Activated T-cell treated with anti-CD3 and anti-CD28 coated beads, Interleukin-2, amount 50 U/mL, for 4 hours (primary cell): ENCODE results near the gene SUPT4H1. TPM values are rescaled to one million over a fixed set of nuclear protein-coding genes. Genes with fewer than 3 reads are reported as not detected.
"Not testable (repeated sequence)": the region's sequence is repeated elsewhere in the genome, so short reads cannot be mapped to it uniquely, and the experiment has no call there.

Experiments
- ATAC-seq, 2 donors: fragments of 200-7000 bp; cut with Tn5 transposase; one replicate each; pipeline ENCODE4 v1.10.0; 2021
- DNase-seq: peaks from one replicate; pipeline ENCODE4 v3.0.0-alpha.2; 2020
- H3K27me3 Mint-ChIP-seq: one replicate; pipeline ENCODE4 v1.8.0; 2021; ENCODE audit warnings: low read depth, mixed read lengths
- H3K36me3 Mint-ChIP-seq: one replicate; pipeline ENCODE4 v1.8.0; 2022; ENCODE audit warnings: mixed read lengths; ENCODE audit not compliant: insufficient read depth
- H3K4me1 Mint-ChIP-seq: one replicate; pipeline ENCODE4 v1.8.0; 2021; ENCODE audit warnings: low read depth, mixed read lengths
- H3K4me3 Mint-ChIP-seq: one replicate; pipeline ENCODE4 v1.8.0; 2021; ENCODE audit warnings: mild to moderate bottlenecking, moderate library complexity, mixed read lengths
- H3K9me3 Mint-ChIP-seq: one replicate; pipeline ENCODE4 v1.8.0; 2021; ENCODE audit warnings: mixed read lengths
- total RNA-seq, 3 donors: library from RNA; stranded (reverse); gene quantifications; one replicate each; pipeline ENCODE4 v1.2.1, GENCODE V29; 2021

Gene SUPT4H1
- total RNA-seq, 3 donors from 2014 or later = 144 to 154 (median 152) TPM

DNA sequence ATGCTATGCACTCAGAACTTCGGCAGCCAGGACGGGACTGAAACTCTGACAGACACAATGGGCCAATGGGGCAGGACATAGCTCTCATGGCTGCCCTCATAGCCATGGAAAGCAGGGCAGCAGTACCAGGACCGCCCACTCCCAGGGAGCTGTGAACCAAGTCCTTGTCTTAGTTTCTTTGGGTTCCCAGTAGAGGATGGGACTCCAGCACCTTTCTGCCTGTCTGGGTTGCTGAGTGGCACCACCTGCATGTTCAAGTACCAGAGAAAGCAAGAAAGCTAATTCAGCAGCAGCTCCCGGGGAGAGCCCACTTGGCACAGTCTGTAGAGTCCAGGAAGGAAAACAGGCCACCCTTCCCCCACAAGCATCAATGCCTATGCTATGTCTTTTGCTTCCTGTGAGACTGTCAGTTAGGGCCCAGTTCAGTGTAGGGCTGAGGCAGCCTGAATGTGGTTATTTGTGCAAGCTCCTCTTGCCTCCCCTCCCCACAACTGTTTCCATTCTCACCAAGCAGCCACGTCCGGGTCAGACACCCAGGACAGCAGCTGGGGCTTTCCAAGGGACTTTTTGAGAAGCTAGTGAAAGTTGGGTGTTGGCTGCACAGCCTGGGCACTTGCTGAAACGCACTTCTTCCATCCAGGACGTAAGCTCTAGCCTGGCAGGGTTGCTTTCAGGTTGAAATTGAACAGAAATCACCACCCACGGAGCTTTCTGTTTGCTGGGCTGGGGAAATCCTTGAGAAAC is 7.8 kb downstream of the SUPT4H1 start:
- Mint-ChIP-seq H3K4me1 (peaks cover 89% of the 10 kb centered on the region), H3K27me3 (no peaks in the 10 kb centered on the region), H3K9me3 (no peaks in the 10 kb centered on the region), H3K4me3 (peak overlapping the region; percentile 100), H3K36me3 (peaks cover 61% of the 10 kb centered on the region)
- ATAC-seq = peak; percentile 87 to 88
- peak; percentile 81 for DNase-seq

GRCh38 chr17:58343131-58343530 is 8.9 kb downstream of the SUPT4H1 start:
- peaks cover 88% of the 10 kb centered on the region for H3K4me1 Mint-ChIP-seq
- H3K9me3 Mint-ChIP-seq = no peaks in the 10 kb centered on the region
- H3K36me3 Mint-ChIP-seq = peaks cover 51% of the 10 kb centered on the region
- H3K4me3 Mint-ChIP-seq = peak overlapping the region; percentile 100
- no peaks in the 10 kb centered on the region for H3K27me3 Mint-ChIP-seq
- ATAC-seq = no peak
- DNase-seq = no peak

GRCh38 chr17:58341861-58342475 is 10.0 kb downstream of the SUPT4H1 start:
- no peak for DNase-seq
- Mint-ChIP-seq H3K36me3 (peaks cover 42% of the 10 kb centered on the region), H3K4me1 (peaks cover 84% of the 10 kb centered on the region), H3K9me3 (no peaks in the 10 kb centered on the region), H3K4me3 (peak overlapping the region; percentile 100), H3K27me3 (no peaks in the 10 kb centered on the region)
- no peak for ATAC-seq

- H3K9me3 Mint-ChIP-seq, ATAC-seq, H3K27me3 Mint-ChIP-seq, DNase-seq: not testable (repeated sequence)
- Mint-ChIP-seq H3K36me3 (peaks cover 37% of the 10 kb centered on the region), H3K4me3 (peak overlapping the region; percentile 100), H3K4me1 (peaks cover 84% of the 10 kb centered on the region)
Observed at GRCh38 chr17:58341136-58341860, 10.7 kb downstream of the SUPT4H1 start.

- Mint-ChIP-seq H3K36me3 (peaks cover 29% of the 10 kb centered on the region), H3K4me1 (peaks cover 84% of the 10 kb centered on the region), H3K4me3 (peak overlapping the region; percentile 100), H3K27me3 (no peaks in the 10 kb centered on the region), H3K9me3 (no peaks in the 10 kb centered on the region)
- ATAC-seq = no peak
- no peak for DNase-seq
Observed at GRCh38 chr17:58340405-58340876, 11.6 kb downstream of the SUPT4H1 start.

- DNase-seq (no peak), ATAC-seq (no peak)
- H3K4me1 Mint-ChIP-seq = peaks cover 83% of the 10 kb centered on the region
- H3K27me3 Mint-ChIP-seq = no peaks in the 10 kb centered on the region
- no peaks in the 10 kb centered on the region for H3K9me3 Mint-ChIP-seq
- H3K36me3 Mint-ChIP-seq = peaks cover 23% of the 10 kb centered on the region
- peak overlapping the region; percentile 100 for H3K4me3 Mint-ChIP-seq
Observed at GRCh38 chr17:58339755-58340404, 12.1 kb downstream of the SUPT4H1 start.

- H3K4me1 Mint-ChIP-seq = peaks cover 83% of the 10 kb centered on the region
- no peaks in the 10 kb centered on the region for H3K27me3 Mint-ChIP-seq
- peaks cover 20% of the 10 kb centered on the region for H3K36me3 Mint-ChIP-seq
- peak overlapping the region; percentile 100 for H3K4me3 Mint-ChIP-seq
- DNase-seq (peak; percentile 33), ATAC-seq (peak; percentile 7 to 15)
- H3K9me3 Mint-ChIP-seq = no peaks in the 10 kb centered on the region
Observed at GRCh38 chr17:58338841-58339754, 12.9 kb downstream of the SUPT4H1 start.

- H3K4me3 Mint-ChIP-seq = peak overlapping the region; percentile 100
- H3K36me3 Mint-ChIP-seq = peaks cover 18% of the 10 kb centered on the region
- ATAC-seq (peak in 1 of 2 donors; percentile 0), DNase-seq (no peak)
- no peaks in the 10 kb centered on the region for H3K27me3 Mint-ChIP-seq
- H3K9me3 Mint-ChIP-seq = no peaks in the 10 kb centered on the region
- H3K4me1 Mint-ChIP-seq = peaks cover 76% of the 10 kb centered on the region
Observed at GRCh38 chr17:58338454-58338840, 13.6 kb downstream of the SUPT4H1 start.

DNA sequence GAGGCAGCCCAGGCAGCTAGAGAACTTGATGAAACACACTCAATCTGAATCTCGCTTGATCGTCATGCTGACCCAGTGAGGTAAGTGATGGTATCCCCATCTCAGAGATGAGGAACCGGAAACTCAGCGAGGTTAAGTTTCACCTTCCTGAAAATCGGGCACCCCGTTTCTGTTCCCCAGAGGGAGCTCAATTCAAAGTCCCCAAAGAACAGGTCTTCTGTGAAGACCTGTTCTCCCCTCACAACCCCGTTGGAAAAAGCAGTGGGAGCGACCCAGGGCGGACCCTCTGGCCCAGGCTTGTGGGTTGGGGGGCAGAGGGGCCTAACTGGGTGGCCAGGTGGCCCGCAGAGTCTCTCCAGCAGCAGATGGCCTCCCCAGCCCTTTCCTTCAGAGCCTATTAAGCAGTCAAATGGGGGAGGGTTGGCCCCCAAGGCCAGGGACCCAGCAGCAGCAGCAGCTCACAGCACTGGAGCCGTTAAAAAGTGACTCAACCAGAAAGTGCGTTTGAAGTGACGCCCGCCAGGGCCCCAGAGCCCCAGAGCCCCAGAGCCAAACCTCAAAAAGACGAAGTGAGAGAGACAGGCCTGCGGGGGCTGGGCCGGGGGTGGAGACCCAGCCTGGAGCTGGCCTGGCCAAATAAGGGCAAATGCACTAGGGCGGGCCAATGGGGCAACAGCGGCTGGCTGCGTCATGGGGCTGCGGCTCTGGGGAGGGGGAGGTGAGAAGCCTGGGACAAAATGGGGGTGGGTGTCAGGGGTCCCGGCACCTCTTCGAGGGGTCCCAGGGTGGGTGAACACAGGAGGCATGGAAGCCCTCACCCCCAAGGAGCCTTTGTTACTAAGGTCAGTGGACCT is 14.2 kb downstream of the SUPT4H1 start:
- H3K36me3 Mint-ChIP-seq = peaks cover 16% of the 10 kb centered on the region
- ATAC-seq = peak; percentile 71 to 75
- peaks cover 72% of the 10 kb centered on the region for H3K4me1 Mint-ChIP-seq

GRCh38 chr17:58337210-58337599 is 14.8 kb downstream of the SUPT4H1 start:
- peak; percentile 40 for DNase-seq
- ATAC-seq = no peak
- H3K4me3 Mint-ChIP-seq = peak overlapping the region; percentile 100
- peaks cover 66% of the 10 kb centered on the region for H3K4me1 Mint-ChIP-seq
- no peaks in the 10 kb centered on the region for H3K9me3 Mint-ChIP-seq
- peaks cover 14% of the 10 kb centered on the region for H3K36me3 Mint-ChIP-seq
- H3K27me3 Mint-ChIP-seq = no peaks in the 10 kb centered on the region

More for the DNA sequence above, 14.2 kb downstream of the SUPT4H1 start:
- H3K4me3 Mint-ChIP-seq = peak overlapping the region; percentile 100
- no peaks in the 10 kb centered on the region for H3K27me3 Mint-ChIP-seq
- H3K9me3 Mint-ChIP-seq = no peaks in the 10 kb centered on the region
- peak; percentile 91 for DNase-seq

- Mint-ChIP-seq H3K36me3 (peaks cover 17% of the 10 kb centered on the region), H3K9me3 (no peaks in the 10 kb centered on the region)
- no peak for ATAC-seq
Observed at GRCh38 chr17:58336456-58337209, 15.4 kb downstream of the SUPT4H1 start.

GRCh38 chr17:58335779-58336455 is 16.1 kb downstream of the SUPT4H1 start:
- ATAC-seq = peak; percentile 5 to 8
- DNase-seq = peak; percentile 48
- H3K27me3 Mint-ChIP-seq = no peaks in the 10 kb centered on the region
- H3K36me3 Mint-ChIP-seq = peaks cover 24% of the 10 kb centered on the region
- peaks cover 55% of the 10 kb centered on the region for H3K4me1 Mint-ChIP-seq
- H3K4me3 Mint-ChIP-seq = peak overlapping the region; percentile 100
- H3K9me3 Mint-ChIP-seq = no peaks in the 10 kb centered on the region

More at GRCh38 chr17:58336456-58337209, 15.4 kb downstream of the SUPT4H1 start:
- no peak for DNase-seq
- H3K4me3 Mint-ChIP-seq = peak overlapping the region; percentile 100
- H3K27me3 Mint-ChIP-seq = no peaks in the 10 kb centered on the region
- H3K4me1 Mint-ChIP-seq = peaks cover 60% of the 10 kb centered on the region
